ENCODE data around the gene EPHA8.

The EPHA8 gene

GRCh38 chr1:22584970-22585369, 21.7 kb downstream of the EPHA8 start:
- Histone ChIP-seq H3K4me3 (replicated peaks; ENCODE audit: insufficient read depth, low read length) (no peak overlapping the region), H3K27me3 (ENCODE audit: insufficient read depth, poor library complexity, severe bottlenecking) (no peaks in the 10 kb centered on the region), H3K27ac (replicated peaks) (no peak overlapping the region)
- no peak for TF ChIP-seq GABPA (IDR thresholded peaks at IDR 0.05; ENCODE audit: low read depth)
- no peak for TF ChIP-seq CTCF (IDR thresholded peaks at IDR 0.05; ENCODE audit: insufficient read depth, low read length)
- no peak for TF ChIP-seq SPI1 (IDR thresholded peaks at IDR 0.05; ENCODE audit: borderline replicate concordance, low read depth)
- no peak for TF ChIP-seq REST (IDR thresholded peaks at IDR 0.05; ENCODE audit: insufficient replicate concordance, low read depth)
- no peak for TF ChIP-seq POLR2AphosphoS5 (IDR thresholded peaks at IDR 0.05; ENCODE audit: low read depth)
- no peak for DNase-seq (ENCODE audit: low read depth in 1 of 2, low spot score in 1 of 2)

- no peaks in the 10 kb centered on the region for H3K27me3 ChIP-seq (ENCODE audit: insufficient read depth, poor library complexity, severe bottlenecking)
- TF ChIP-seq GABPA (IDR thresholded peaks at IDR 0.05; ENCODE audit: low read depth) = no peak
- no peak for TF ChIP-seq REST (IDR thresholded peaks at IDR 0.05; ENCODE audit: insufficient replicate concordance, low read depth)
- TF ChIP-seq SPI1 (IDR thresholded peaks at IDR 0.05; ENCODE audit: borderline replicate concordance, low read depth) = no peak
- TF ChIP-seq CTCF (IDR thresholded peaks at IDR 0.05; ENCODE audit: insufficient read depth, low read length) = no peak
- TF ChIP-seq POLR2AphosphoS5 (IDR thresholded peaks at IDR 0.05; ENCODE audit: low read depth) = no peak
Measured at GRCh38 chr1:22585471-22585870, 22.2 kb downstream of the EPHA8 start.

DNA sequence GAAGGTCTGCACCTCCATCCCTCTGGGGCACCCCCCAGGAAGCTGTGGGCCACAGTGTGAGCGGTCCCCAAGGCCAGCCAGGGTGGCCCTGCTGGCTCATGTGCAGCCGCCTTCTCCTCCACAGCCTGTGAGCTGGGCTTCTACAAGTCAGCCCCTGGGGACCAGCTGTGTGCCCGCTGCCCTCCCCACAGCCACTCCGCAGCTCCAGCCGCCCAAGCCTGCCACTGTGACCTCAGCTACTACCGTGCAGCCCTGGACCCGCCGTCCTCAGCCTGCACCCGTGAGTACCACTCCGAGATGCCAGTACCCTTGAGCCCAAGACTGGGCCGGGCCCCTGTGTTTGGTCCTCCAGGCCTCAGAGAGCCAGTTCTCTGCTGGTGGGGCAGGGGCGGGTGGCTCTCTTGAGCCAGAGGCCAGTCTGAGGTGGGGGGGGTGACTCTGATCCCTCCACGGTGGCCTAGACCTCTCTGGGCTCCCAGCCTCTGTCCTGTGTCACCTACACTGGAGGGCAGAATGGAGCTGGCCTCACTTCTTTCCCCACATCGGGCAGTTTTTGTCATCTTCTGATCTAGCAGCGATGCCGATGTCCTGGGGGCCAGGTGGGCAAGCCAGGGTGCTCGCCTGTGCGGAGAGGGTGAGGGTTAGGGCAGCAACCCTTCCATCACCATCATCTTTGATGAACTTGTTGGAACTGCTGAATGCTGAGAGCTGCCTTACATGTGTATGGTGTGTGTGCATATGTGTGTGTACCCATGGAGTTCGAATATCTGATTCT, 23.3 kb downstream of the EPHA8 start:
- Histone ChIP-seq H3K27ac (replicated peaks) (no peak overlapping the region), H3K27me3 (ENCODE audit: insufficient read depth, poor library complexity, severe bottlenecking) (no peaks in the 10 kb centered on the region), H3K4me3 (replicated peaks; ENCODE audit: insufficient read depth, low read length) (no peak overlapping the region)
- DNase-seq (ENCODE audit: low read depth in 1 of 2, low spot score in 1 of 2) = no peak
- no peak for TF ChIP-seq GABPA (IDR thresholded peaks at IDR 0.05; ENCODE audit: low read depth)
- no peak for TF ChIP-seq REST (IDR thresholded peaks at IDR 0.05; ENCODE audit: insufficient replicate concordance, low read depth)
- no peak for TF ChIP-seq SPI1 (IDR thresholded peaks at IDR 0.05; ENCODE audit: borderline replicate concordance, low read depth)
- no peak for TF ChIP-seq CTCF (IDR thresholded peaks at IDR 0.05; ENCODE audit: insufficient read depth, low read length)
- TF ChIP-seq POLR2AphosphoS5 (IDR thresholded peaks at IDR 0.05; ENCODE audit: low read depth) = no peak

More at GRCh38 chr1:22585471-22585870, 22.2 kb downstream of the EPHA8 start:
- no peak overlapping the region for H3K4me3 ChIP-seq (replicated peaks; ENCODE audit: insufficient read depth, low read length)
- no peak for DNase-seq (ENCODE audit: low read depth in 1 of 2, low spot score in 1 of 2)
- H3K27ac ChIP-seq (replicated peaks) = no peak overlapping the region

Data from HL-60 (cell line).